HepG2 (cell line): ENCODE data around the gene DNM3. TPM values are rescaled to one million over a fixed set of nuclear protein-coding genes. Genes with fewer than 3 reads are reported as not detected.
A peak's percentile ranks its signal among the peaks of the same experiment; 100 is the strongest.

Source experiments
- ADNP ChIP-seq: sonication (generic); formaldehyde crosslinking; IDR thresholded peaks from 2 replicates; pipeline ENCODE4 v1.4.0; 2020; ENCODE audit warnings: missing genetic modification reagents
- CHD4 ChIP-seq: fragments of 200-600 bp; sonication (generic); IDR thresholded peaks from 2 replicates; pipeline ENCODE4 v1.7.0; 2017; ENCODE audit warnings: mild to moderate bottlenecking, low read length, borderline replicate concordance
- FOXA3 ChIP-seq: IDR thresholded peaks from 2 replicates; pipeline ENCODE4 v1.6.1; 2016; ENCODE audit warnings: missing genetic modification reagents, missing compliant biosample characterization
- GZF1 ChIP-seq: sonication (generic); formaldehyde crosslinking; IDR thresholded peaks from 2 replicates; pipeline ENCODE4 v1.5.1; 2020; ENCODE audit warnings: mild to moderate bottlenecking, missing genetic modification reagents
- KDM4B ChIP-seq: sonication (generic); formaldehyde crosslinking; IDR thresholded peaks from 2 replicates; pipeline ENCODE4 v1.4.0; 2020; ENCODE audit warnings: missing genetic modification reagents
- KLF16 ChIP-seq, 2 experiments: sonication (generic) in 1 of 2; formaldehyde crosslinking in 1 of 2; IDR thresholded peaks; 2 replicates each; pipeline versions ENCODE4 v1.6.1 to v1.8.0; 2016 to 2023; ENCODE audit warnings: missing genetic modification reagents in 2 of 2, missing compliant biosample characterization in 1 of 2
- MAFK ChIP-seq, 2 experiments: IDR thresholded peaks in 1 of 2; conservative IDR thresholded peaks in 1 of 2; 2 replicates each; pipeline ENCODE4 v1.6.1; 2011; ENCODE audit warnings: improper control_type of control experiment in 2 of 2, low read length in 2 of 2
- NFE2L1 ChIP-seq: sonication (generic); formaldehyde crosslinking; IDR thresholded peaks from 2 replicates; pipeline ENCODE4 v1.4.0; 2020; ENCODE audit warnings: missing genetic modification reagents, mild to moderate bottlenecking, borderline replicate concordance
- SPEN ChIP-seq: sonication (generic); formaldehyde crosslinking; IDR thresholded peaks from 2 replicates; pipeline ENCODE4 v1.5.1; 2020; ENCODE audit warnings: low read depth, mild to moderate bottlenecking, missing genetic modification reagents
- SRF ChIP-seq: IDR thresholded peaks from 2 replicates; pipeline ENCODE4 v1.6.1; 2011; ENCODE audit warnings: mild to moderate bottlenecking, low read depth, low read length, moderate library complexity
- SRY ChIP-seq: sonication (generic); formaldehyde crosslinking; IDR thresholded peaks from 2 replicates; pipeline ENCODE4 v1.8.0; 2022; ENCODE audit warnings: mild to moderate bottlenecking, missing genetic modification reagents
- SYNCRIP ChIP-seq: fragments of 200-400 bp; formaldehyde crosslinking; IDR thresholded peaks from 2 replicates; pipeline ENCODE4 v1.6.1; 2018; ENCODE audit warnings: mild to moderate bottlenecking, low read depth, low read length; ENCODE audit not compliant: insufficient read depth
- TCF7 ChIP-seq: sonication (generic); IDR thresholded peaks from 2 replicates; pipeline ENCODE4 v1.6.1; 2016; ENCODE audit warnings: antibody characterized with exemption, low read depth
- ZBTB37 ChIP-seq: sonication (generic); formaldehyde crosslinking; IDR thresholded peaks from 2 replicates; pipeline ENCODE4 v1.4.0; 2020; ENCODE audit warnings: mild to moderate bottlenecking, missing genetic modification reagents
- ZNF3 ChIP-seq: IDR thresholded peaks from 2 replicates; pipeline ENCODE4 v1.7.0; 2017; ENCODE audit warnings: inconsistent platforms
- ZNF337 ChIP-seq: sonication (generic); formaldehyde crosslinking; IDR thresholded peaks from 2 replicates; pipeline ENCODE4 v1.5.1; 2020; ENCODE audit warnings: missing genetic modification reagents, low read depth, mild to moderate bottlenecking, borderline replicate concordance
- ZNF562 ChIP-seq: sonication (generic); formaldehyde crosslinking; IDR thresholded peaks from 2 replicates; pipeline ENCODE4 v1.8.0; 2022; ENCODE audit warnings: missing genetic modification reagents, borderline replicate concordance
- ZNF644 ChIP-seq: IDR thresholded peaks from 2 replicates; pipeline ENCODE4 v1.6.1; 2016; ENCODE audit warnings: low read depth
- ZNF740 ChIP-seq: sonication (generic); formaldehyde crosslinking; IDR thresholded peaks from 2 replicates; pipeline ENCODE4 v1.4.0; 2020; ENCODE audit warnings: missing genetic modification reagents
- ZNF773 ChIP-seq: sonication (generic); formaldehyde crosslinking; IDR thresholded peaks from 2 replicates; pipeline ENCODE4 v1.4.0; 2020; ENCODE audit warnings: missing genetic modification reagents, borderline replicate concordance
- polyA plus RNA-seq, 8 experiments: library from polyadenylated mRNA; depleted of rRNA in 3 of 8; stranded (reverse) in 7 of 8; unstranded in 1 of 8; fragments of >200 nt; fragmentation: Illumina TruSeq in 4 of 8; extraction: Trizol in 4 of 8; gene quantifications; 2 replicates each; pipeline versions ENCODE4 v1.2.1 to v1.2.3, GENCODE V29; 2011 to 2016; ENCODE audit warnings: low read depth in 4 of 8, missing spikeins in 1 of 8, mixed read lengths in 1 of 8; ENCODE audit not compliant: insufficient read depth in 1 of 8
- total RNA-seq, 5 experiments: library from RNA; depleted of rRNA; stranded (reverse); fragments of >200 nt; fragmentation: Illumina TruSeq; extraction: Trizol; gene quantifications; 2 replicates each; pipeline ENCODE4 v1.2.3, GENCODE V29; 2016; ENCODE audit warnings: low read depth in 1 of 5
- TF ChIP-seq, protein P1 (sequence below), 2 experiments: sonication (generic) in 1 of 2; formaldehyde crosslinking in 1 of 2; IDR thresholded peaks; 2 replicates each; pipeline versions ENCODE4 v1.4.0 to v1.6.1; 2018 to 2020; ENCODE audit warnings: missing genetic modification reagents in 2 of 2, borderline replicate concordance in 1 of 2, low read depth in 1 of 2, mild to moderate bottlenecking in 1 of 2, missing biosample characterization in 1 of 2
- TF ChIP-seq, protein P2 (sequence below): sonication (generic); formaldehyde crosslinking; IDR thresholded peaks from 2 replicates; pipeline ENCODE4 v1.5.0; 2020; ENCODE audit warnings: missing genetic modification reagents
- TF ChIP-seq, protein P3 (sequence below): sonication (generic); formaldehyde crosslinking; IDR thresholded peaks from 2 replicates; pipeline ENCODE4 v1.4.0; 2020; ENCODE audit warnings: mild to moderate bottlenecking, missing genetic modification reagents

Gene DNM3
- total and polyA plus RNA-seq, 2 of the 13 experiments (the other 11 are each of a cell fraction or from before 2014, with no cell fraction given): 0.05 TPM; not detected in 1

DNA sequence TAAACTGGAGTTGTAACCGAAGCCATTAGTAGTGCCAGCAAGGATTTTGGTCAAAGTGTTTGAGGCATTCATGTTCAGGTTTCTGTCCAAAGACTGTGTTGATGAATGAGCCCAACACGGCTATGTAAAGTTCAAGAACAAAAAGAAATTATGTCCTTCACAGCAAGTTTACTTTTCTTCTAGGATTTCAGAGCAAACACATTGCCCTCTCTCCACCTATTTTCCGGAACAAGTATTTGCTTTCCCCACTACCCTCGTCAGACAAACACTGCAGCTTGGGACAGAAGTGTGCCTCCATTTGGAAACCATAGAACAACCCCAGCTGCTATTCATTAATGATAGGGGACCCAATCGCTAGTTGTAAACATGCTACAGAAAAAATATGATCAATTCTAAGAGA lies 427.8 kb downstream of the DNM3 start (continued):
- TF ChIP-seq, protein P1, sequence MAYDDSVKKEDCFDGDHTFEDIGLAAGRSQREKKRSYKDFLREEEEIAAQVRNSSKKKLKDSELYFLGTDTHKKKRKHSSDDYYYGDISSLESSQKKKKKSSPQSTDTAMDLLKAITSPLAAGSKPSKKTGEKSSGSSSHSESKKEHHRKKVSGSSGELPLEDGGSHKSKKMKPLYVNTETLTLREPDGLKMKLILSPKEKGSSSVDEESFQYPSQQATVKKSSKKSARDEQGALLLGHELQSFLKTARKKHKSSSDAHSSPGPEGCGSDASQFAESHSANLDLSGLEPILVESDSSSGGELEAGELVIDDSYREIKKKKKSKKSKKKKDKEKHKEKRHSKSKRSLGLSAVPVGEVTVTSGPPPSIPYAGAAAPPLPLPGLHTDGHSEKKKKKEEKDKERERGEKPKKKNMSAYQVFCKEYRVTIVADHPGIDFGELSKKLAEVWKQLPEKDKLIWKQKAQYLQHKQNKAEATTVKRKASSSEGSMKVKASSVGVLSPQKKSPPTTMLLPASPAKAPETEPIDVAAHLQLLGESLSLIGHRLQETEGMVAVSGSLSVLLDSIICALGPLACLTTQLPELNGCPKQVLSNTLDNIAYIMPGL (CRISPR knock-in tag; IDR thresholded peaks at IDR 0.05; ENCODE audit: borderline replicate concordance in 1 of 2, low read depth in 1 of 2): no peak
- TF ChIP-seq FOXA3 (CRISPR knock-in tag): peak; percentile 94
- no peak for TF ChIP-seq ZNF740 (CRISPR knock-in tag)
- no peak for TF ChIP-seq ZNF337 (CRISPR knock-in tag)
- no peak for TF ChIP-seq ADNP (CRISPR knock-in tag)
- no peak for TF ChIP-seq ZNF773 (CRISPR knock-in tag)
- no peak for TF ChIP-seq ZBTB37 (CRISPR knock-in tag)
- TF ChIP-seq GZF1: no peak
- TF ChIP-seq SRY (CRISPR knock-in tag): no peak
- TF ChIP-seq KLF16 (CRISPR knock-in tag; IDR thresholded peaks at IDR 0.05): no peak
- no peak for TF ChIP-seq SRF
- TF ChIP-seq ZNF644 (CRISPR knock-in tag): peak; percentile 69
- TF ChIP-seq ZNF3 (CRISPR knock-in tag): no peak
- TF ChIP-seq CHD4: no peak
- TF ChIP-seq, protein P2, sequence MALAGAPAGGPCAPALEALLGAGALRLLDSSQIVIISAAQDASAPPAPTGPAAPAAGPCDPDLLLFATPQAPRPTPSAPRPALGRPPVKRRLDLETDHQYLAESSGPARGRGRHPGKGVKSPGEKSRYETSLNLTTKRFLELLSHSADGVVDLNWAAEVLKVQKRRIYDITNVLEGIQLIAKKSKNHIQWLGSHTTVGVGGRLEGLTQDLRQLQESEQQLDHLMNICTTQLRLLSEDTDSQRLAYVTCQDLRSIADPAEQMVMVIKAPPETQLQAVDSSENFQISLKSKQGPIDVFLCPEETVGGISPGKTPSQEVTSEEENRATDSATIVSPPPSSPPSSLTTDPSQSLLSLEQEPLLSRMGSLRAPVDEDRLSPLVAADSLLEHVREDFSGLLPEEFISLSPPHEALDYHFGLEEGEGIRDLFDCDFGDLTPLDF (CRISPR knock-in tag): no peak
- TF ChIP-seq MAFK (conservative IDR thresholded peaks at IDR 0.05 in 1 of 2, IDR thresholded peaks at IDR 0.05 in 1 of 2; ENCODE audit: low read length in 2 of 2): no peak
- TF ChIP-seq SYNCRIP: no peak
- 0 out of 2 replicates have a peak, but pooled peaks have one; percentile 41 for TF ChIP-seq KDM4B
- TF ChIP-seq NFE2L1: no peak
- TF ChIP-seq ZNF562 (CRISPR knock-in tag): no peak
- TF ChIP-seq, protein P3, sequence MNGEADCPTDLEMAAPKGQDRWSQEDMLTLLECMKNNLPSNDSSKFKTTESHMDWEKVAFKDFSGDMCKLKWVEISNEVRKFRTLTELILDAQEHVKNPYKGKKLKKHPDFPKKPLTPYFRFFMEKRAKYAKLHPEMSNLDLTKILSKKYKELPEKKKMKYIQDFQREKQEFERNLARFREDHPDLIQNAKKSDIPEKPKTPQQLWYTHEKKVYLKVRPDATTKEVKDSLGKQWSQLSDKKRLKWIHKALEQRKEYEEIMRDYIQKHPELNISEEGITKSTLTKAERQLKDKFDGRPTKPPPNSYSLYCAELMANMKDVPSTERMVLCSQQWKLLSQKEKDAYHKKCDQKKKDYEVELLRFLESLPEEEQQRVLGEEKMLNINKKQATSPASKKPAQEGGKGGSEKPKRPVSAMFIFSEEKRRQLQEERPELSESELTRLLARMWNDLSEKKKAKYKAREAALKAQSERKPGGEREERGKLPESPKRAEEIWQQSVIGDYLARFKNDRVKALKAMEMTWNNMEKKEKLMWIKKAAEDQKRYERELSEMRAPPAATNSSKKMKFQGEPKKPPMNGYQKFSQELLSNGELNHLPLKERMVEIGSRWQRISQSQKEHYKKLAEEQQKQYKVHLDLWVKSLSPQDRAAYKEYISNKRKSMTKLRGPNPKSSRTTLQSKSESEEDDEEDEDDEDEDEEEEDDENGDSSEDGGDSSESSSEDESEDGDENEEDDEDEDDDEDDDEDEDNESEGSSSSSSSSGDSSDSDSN (CRISPR knock-in tag): no peak
- no peak for TF ChIP-seq SPEN (CRISPR knock-in tag)
- TF ChIP-seq TCF7: peak; percentile 82
